GM19438 (cell line): ENCODE data around the gene ACVR1.

Experiments used
- ATAC-seq: cut with Tn5 transposase; IDR thresholded peaks from one replicate; pipeline ENCODE4 v1.9.1; 2021; ENCODE audit warnings: low read depth; ENCODE audit not compliant: unreplicated experiment

Gene ACVR1

GRCh38 chr2:157876066-157876785, at the start of gene ACVR1:
TSS of gene ACVR1 (minus strand) at chr2:157876330. CDS start at chr2:157799493, 76,837 bp downstream.
- peak; percentile 90 for ATAC-seq

- ATAC-seq = no peak
Measured at GRCh38 chr2:157925071-157925470, 48.9 kb upstream of the ACVR1 start.

- no peak for ATAC-seq
Measured at GRCh38 chr2:157923598-157924217, 47.6 kb upstream of the ACVR1 start.

GRCh38 chr2:157922815-157923214, 46.7 kb upstream of the ACVR1 start:
- ATAC-seq = no peak

- no peak for ATAC-seq
Measured at GRCh38 chr2:157922336-157922735, 46.2 kb upstream of the ACVR1 start.

- no peak for ATAC-seq
Measured at GRCh38 chr2:157920736-157921135, 44.6 kb upstream of the ACVR1 start.

- no peak for ATAC-seq
Measured at GRCh38 chr2:157919181-157919580, 43.1 kb upstream of the ACVR1 start.

- no peak for ATAC-seq
Measured at GRCh38 chr2:157918319-157918718, 42.2 kb upstream of the ACVR1 start.

- no peak for ATAC-seq
Measured at GRCh38 chr2:157911750-157912149, 35.6 kb upstream of the ACVR1 start.

GRCh38 chr2:157911246-157911645, 35.1 kb upstream of the ACVR1 start:
- no peak for ATAC-seq

- no peak for ATAC-seq
Measured at GRCh38 chr2:157905092-157905491, 29.0 kb upstream of the ACVR1 start.

- ATAC-seq = no peak
Measured at GRCh38 chr2:157903626-157904025, 27.5 kb upstream of the ACVR1 start.

- no peak for ATAC-seq
Measured at GRCh38 chr2:157903151-157903550, 27.0 kb upstream of the ACVR1 start.

- ATAC-seq = no peak
Measured at GRCh38 chr2:157902692-157903091, 26.6 kb upstream of the ACVR1 start.

GRCh38 chr2:157901325-157901724, 25.2 kb upstream of the ACVR1 start:
- no peak for ATAC-seq

- ATAC-seq = no peak
Measured at GRCh38 chr2:157900684-157901083, 24.6 kb upstream of the ACVR1 start.

GRCh38 chr2:157900203-157900602, 24.1 kb upstream of the ACVR1 start:
- no peak for ATAC-seq

- peak; percentile 83 for ATAC-seq
Measured at GRCh38 chr2:157899125-157899839, 23.2 kb upstream of the ACVR1 start.

GRCh38 chr2:157898591-157898996, 22.5 kb upstream of the ACVR1 start:
- no peak for ATAC-seq

GRCh38 chr2:157897106-157897971, 21.2 kb upstream of the ACVR1 start:
- peak; percentile 48 for ATAC-seq

- no peak for ATAC-seq
Measured at GRCh38 chr2:157895531-157895930, 19.4 kb upstream of the ACVR1 start.
